Hepatocyte (in vitro differentiated cells): ENCODE measurements around the gene CDK10. TPM values are rescaled to one million over a fixed set of nuclear protein-coding genes. Genes with fewer than 3 reads are reported as not detected.
"Not testable (repeated sequence)": the region's sequence is repeated elsewhere in the genome, so short reads cannot be mapped to it uniquely, and the experiment has no call there.

Experiments used
- DNase-seq: peaks from one replicate; pipeline ENCODE4 v3.0.0-alpha.2; 2016; ENCODE audit warnings: low spot score
- H2AFZ ChIP-seq: fragments of 200-600 bp; sonication (generic); 2 replicates; pipeline ENCODE4 v1.6.0; 2016; ENCODE audit warnings: antibody characterized with exemption, mild to moderate bottlenecking
- H3K27ac ChIP-seq: fragments of 200-600 bp; sonication (generic); 2 replicates; pipeline ENCODE4 v1.5.1; 2016; ENCODE audit warnings: mild to moderate bottlenecking
- H3K27me3 ChIP-seq: fragments of 200-600 bp; sonication (generic); 2 replicates; pipeline ENCODE4 v1.6.1; 2016
- H3K36me3 ChIP-seq: fragments of 200-600 bp; sonication (generic); replicated peaks from 2 replicates; pipeline ENCODE4 v1.5.1; 2016; ENCODE audit warnings: low read depth; ENCODE audit not compliant: insufficient read depth
- H3K4me1 ChIP-seq: fragments of 200-600 bp; sonication (generic); 2 replicates; pipeline ENCODE4 v1.5.1; 2016; ENCODE audit warnings: mild to moderate bottlenecking, moderate library complexity; ENCODE audit not compliant: insufficient read depth
- H3K4me2 ChIP-seq: fragments of 200-600 bp; sonication (generic); 2 replicates; pipeline ENCODE4 v1.6.0; 2016
- H3K4me3 ChIP-seq: fragments of 200-600 bp; sonication (generic); 2 replicates; pipeline ENCODE4 v1.5.1; 2016; ENCODE audit warnings: mild to moderate bottlenecking
- H3K79me2 ChIP-seq: fragments of 200-600 bp; sonication (generic); 2 replicates; pipeline ENCODE4 v1.6.0; 2017; ENCODE audit warnings: mild to moderate bottlenecking
- H3K9me2 ChIP-seq: fragments of 200-600 bp; sonication (generic); replicated peaks from 2 replicates; pipeline ENCODE4 v1.6.0; 2017; ENCODE audit warnings: mild to moderate bottlenecking; ENCODE audit not compliant: insufficient read depth
- H3K9me3 ChIP-seq: fragments of 200-600 bp; sonication (generic); 2 replicates; pipeline ENCODE4 v1.5.1; 2016; ENCODE audit warnings: low read depth, mild to moderate bottlenecking
- H4K20me1 ChIP-seq: fragments of 200-600 bp; sonication (generic); 2 replicates; pipeline ENCODE4 v1.6.0; 2016; ENCODE audit warnings: mild to moderate bottlenecking; ENCODE audit not compliant: insufficient read depth, poor library complexity, severe bottlenecking
- CTCF ChIP-seq: fragments of 200-600 bp; sonication (generic); IDR thresholded peaks from 2 replicates; pipeline ENCODE4 v1.5.1; 2016; ENCODE audit warnings: antibody characterized with exemption, mild to moderate bottlenecking; ENCODE audit not compliant: poor library complexity
- EZH2 ChIP-seq: fragments of 200-600 bp; sonication (generic); IDR thresholded peaks from 2 replicates; pipeline ENCODE4 v1.6.1; 2016; ENCODE audit warnings: antibody characterized with exemption, mild to moderate bottlenecking, borderline replicate concordance
- EZH2phosphoT487 ChIP-seq: fragments of 200-600 bp; sonication (generic); IDR thresholded peaks from one replicate; pipeline ENCODE4 v1.6.1; 2018; ENCODE audit warnings: antibody characterized with exemption, mild to moderate bottlenecking, low read depth, moderate library complexity; ENCODE audit not compliant: unreplicated experiment, severe bottlenecking
- WGBS: methylation state at CpG from one replicate; pipeline ENCODE4 v1.1.6; 2016; ENCODE audit warnings: low lambda C conversion rate; ENCODE audit errors: missing lambda C conversion rate; 5-methylcytosine and 5-hydroxymethylcytosine counted together
- polyA plus RNA-seq: library from polyadenylated mRNA; unstranded; fragments of >200 nt; fragmentation: Nextera tagmentation; extraction: Ambion mirVana; gene quantifications from 2 replicates; pipeline ENCODE4 v1.2.1, GENCODE V29; 2016
- total RNA-seq: library from RNA; depleted of rRNA; stranded (reverse); fragments of >200 nt; gene quantifications from 2 replicates; pipeline ENCODE4 v1.2.3, GENCODE V29; 2014

The CDK10 gene
- total and polyA plus RNA-seq, 2 experiments from 2014 or later: 70.4 to 155 TPM

GRCh38 chr16:89697616-89698331 lies 11.3 kb downstream of the CDK10 start:
- H3K9me3 ChIP-seq: no peaks in the 10 kb centered on the region
- TF ChIP-seq EZH2: no peak
- TF ChIP-seq EZH2phosphoT487: no peak
- TF ChIP-seq CTCF: no peak
- no peaks in the 10 kb centered on the region for H3K27me3 ChIP-seq
- no peak overlapping the region for H3K4me3 ChIP-seq
- H3K4me1 ChIP-seq: peaks cover 10% of the 10 kb centered on the region
- peak; percentile 8 for DNase-seq
- peaks cover 9% of the 10 kb centered on the region for H4K20me1 ChIP-seq
- H3K4me2 ChIP-seq: no peak overlapping the region
- H2AFZ ChIP-seq: no peak overlapping the region
- H3K9me2 ChIP-seq: no peaks in the 10 kb centered on the region
- WGBS: 96% methylated on average over 32 of the region's 32 CpGs
- no peaks in the 10 kb centered on the region for H3K36me3 ChIP-seq
- H3K27ac ChIP-seq: no peak overlapping the region
- peaks cover 5% of the 10 kb centered on the region for H3K79me2 ChIP-seq

GRCh38 chr16:89698717-89699116 lies 12.2 kb downstream of the CDK10 start:
- not testable (repeated sequence) for H3K36me3 ChIP-seq, H3K79me2 ChIP-seq, H3K27me3 ChIP-seq, H4K20me1 ChIP-seq, DNase-seq, H3K9me2 ChIP-seq, H3K4me2 ChIP-seq, H2AFZ ChIP-seq, H3K27ac ChIP-seq, H3K9me3 ChIP-seq, H3K4me3 ChIP-seq
- 97% methylated on average over 13 of the region's 14 CpGs for WGBS
- peaks cover 10% of the 10 kb centered on the region for H3K4me1 ChIP-seq

- not testable (repeated sequence) for H3K27me3 ChIP-seq, H2AFZ ChIP-seq, DNase-seq, H3K36me3 ChIP-seq, H3K4me3 ChIP-seq, H4K20me1 ChIP-seq, H3K9me3 ChIP-seq, H3K79me2 ChIP-seq, H3K9me2 ChIP-seq
- Histone ChIP-seq H3K27ac (peak overlapping the region; percentile 71), H3K4me2 (peak overlapping the region; percentile 90), H3K4me1 (peaks cover 10% of the 10 kb centered on the region)
- WGBS: 64% methylated on average over 18 of the region's 18 CpGs
These were observed 13.2 kb downstream of the CDK10 start for GRCh38 chr16:89699629-89700099.

- Histone ChIP-seq H4K20me1 (peaks cover 9% of the 10 kb centered on the region), H3K4me3 (peak overlapping the region; percentile 38), H3K9me2 (no peaks in the 10 kb centered on the region), H3K4me1 (peaks cover 10% of the 10 kb centered on the region), H3K27ac (peak overlapping the region; percentile 95), H3K36me3 (no peaks in the 10 kb centered on the region), H2AFZ (no peak overlapping the region), H3K4me2 (peak overlapping the region; percentile 90), H3K79me2 (peaks cover 5% of the 10 kb centered on the region), H3K9me3 (no peaks in the 10 kb centered on the region), H3K27me3 (no peaks in the 10 kb centered on the region)
- peak; percentile 100 for DNase-seq
- TF ChIP-seq EZH2 (no peak), CTCF (peak; percentile 74), EZH2phosphoT487 (no peak)
- WGBS: 1% methylated on average over 30 of the region's 30 CpGs
These were observed 13.7 kb downstream of the CDK10 start for GRCh38 chr16:89700100-89700648.
